NB4 (cell line): ENCODE results near the gene SH3GL2.

Experiments used
- POLR2A ChIP-seq: IDR thresholded peaks from 2 replicates; pipeline ENCODE4 v1.6.1; 2011; ENCODE audit warnings: mild to moderate bottlenecking; ENCODE audit not compliant: insufficient read length; ENCODE audit errors: extremely low read depth
- TF ChIP-seq, protein P1 (sequence below): IDR thresholded peaks from one replicate; pipeline ENCODE4 v1.5.1; 2012; ENCODE audit warnings: low read depth, low read length

DNA sequence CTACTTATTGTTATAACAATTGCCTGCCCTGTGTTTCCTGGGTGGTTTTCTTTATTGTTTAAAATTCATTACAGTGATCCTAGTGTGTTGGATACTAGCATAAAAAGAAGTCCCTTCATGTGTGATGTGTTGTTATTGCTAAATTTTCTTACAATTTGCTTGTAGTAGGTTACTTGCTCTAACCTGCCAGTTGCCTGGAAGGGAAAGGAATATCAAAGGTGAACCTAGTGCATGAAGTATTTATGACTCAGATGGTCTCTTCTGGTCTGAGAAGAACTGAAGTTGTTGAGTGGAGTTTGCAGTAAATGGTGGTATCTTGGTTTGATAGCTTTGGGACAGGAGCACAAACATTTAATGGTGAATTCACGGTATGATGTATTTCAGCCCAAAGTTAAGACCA, 58.0 kb downstream of the SH3GL2 start:
- TF ChIP-seq, protein P1, sequence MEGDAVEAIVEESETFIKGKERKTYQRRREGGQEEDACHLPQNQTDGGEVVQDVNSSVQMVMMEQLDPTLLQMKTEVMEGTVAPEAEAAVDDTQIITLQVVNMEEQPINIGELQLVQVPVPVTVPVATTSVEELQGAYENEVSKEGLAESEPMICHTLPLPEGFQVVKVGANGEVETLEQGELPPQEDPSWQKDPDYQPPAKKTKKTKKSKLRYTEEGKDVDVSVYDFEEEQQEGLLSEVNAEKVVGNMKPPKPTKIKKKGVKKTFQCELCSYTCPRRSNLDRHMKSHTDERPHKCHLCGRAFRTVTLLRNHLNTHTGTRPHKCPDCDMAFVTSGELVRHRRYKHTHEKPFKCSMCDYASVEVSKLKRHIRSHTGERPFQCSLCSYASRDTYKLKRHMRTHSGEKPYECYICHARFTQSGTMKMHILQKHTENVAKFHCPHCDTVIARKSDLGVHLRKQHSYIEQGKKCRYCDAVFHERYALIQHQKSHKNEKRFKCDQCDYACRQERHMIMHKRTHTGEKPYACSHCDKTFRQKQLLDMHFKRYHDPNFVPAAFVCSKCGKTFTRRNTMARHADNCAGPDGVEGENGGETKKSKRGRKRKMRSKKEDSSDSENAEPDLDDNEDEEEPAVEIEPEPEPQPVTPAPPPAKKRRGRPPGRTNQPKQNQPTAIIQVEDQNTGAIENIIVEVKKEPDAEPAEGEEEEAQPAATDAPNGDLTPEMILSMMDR: no peak
- no peak for TF ChIP-seq POLR2A
